Suppressor macrophage treated with lipopolysaccharide for 1 hour (primary cell): Measurements from ENCODE around the gene CGB5.
A peak's percentile ranks its signal among the peaks of the same experiment; 100 is the strongest.
"Not testable (repeated sequence)": the region's sequence is repeated elsewhere in the genome, so short reads cannot be mapped to it uniquely, and the experiment has no call there.

Experiments
- DNase-seq, 3 donors: peaks; one replicate each; pipeline ENCODE4 v3.0.0-alpha.2; 2020 to 2022

Gene CGB5

DNA sequence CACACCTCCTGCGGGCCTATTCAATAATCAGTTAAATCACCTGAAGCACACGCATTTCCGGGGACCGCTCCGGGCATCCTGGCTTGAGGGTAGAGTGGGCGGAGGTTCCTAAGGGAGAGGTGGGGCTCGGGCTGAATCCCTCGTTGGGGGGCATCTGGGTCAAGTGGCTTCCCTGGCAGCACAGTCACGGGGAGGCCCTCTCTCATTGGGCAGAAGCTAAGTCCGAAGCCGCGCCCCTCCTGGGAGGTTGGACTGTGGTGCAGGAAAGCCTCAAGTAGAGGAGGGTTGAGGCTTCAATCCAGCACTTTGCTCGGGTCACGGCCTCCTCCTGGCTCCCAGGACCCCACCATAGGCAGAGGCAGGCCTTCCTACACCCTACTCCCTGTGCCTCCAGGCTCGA, at the start of gene CGB5:
TSS of gene CGB5 (plus strand) at position 301 of the 400 bp plus-strand sequence. CDS start 362 bp downstream, outside the sequence.
- not testable (repeated sequence) for DNase-seq

- DNase-seq, result no peak
Observed at GRCh38 chr19:48994035-48994386, 49.6 kb upstream of the CGB5 start.

GRCh38 chr19:48997972-48998371, 45.7 kb upstream of the CGB5 start:
- DNase-seq, result peak; percentile 70 to 90 (median 74)

DNA sequence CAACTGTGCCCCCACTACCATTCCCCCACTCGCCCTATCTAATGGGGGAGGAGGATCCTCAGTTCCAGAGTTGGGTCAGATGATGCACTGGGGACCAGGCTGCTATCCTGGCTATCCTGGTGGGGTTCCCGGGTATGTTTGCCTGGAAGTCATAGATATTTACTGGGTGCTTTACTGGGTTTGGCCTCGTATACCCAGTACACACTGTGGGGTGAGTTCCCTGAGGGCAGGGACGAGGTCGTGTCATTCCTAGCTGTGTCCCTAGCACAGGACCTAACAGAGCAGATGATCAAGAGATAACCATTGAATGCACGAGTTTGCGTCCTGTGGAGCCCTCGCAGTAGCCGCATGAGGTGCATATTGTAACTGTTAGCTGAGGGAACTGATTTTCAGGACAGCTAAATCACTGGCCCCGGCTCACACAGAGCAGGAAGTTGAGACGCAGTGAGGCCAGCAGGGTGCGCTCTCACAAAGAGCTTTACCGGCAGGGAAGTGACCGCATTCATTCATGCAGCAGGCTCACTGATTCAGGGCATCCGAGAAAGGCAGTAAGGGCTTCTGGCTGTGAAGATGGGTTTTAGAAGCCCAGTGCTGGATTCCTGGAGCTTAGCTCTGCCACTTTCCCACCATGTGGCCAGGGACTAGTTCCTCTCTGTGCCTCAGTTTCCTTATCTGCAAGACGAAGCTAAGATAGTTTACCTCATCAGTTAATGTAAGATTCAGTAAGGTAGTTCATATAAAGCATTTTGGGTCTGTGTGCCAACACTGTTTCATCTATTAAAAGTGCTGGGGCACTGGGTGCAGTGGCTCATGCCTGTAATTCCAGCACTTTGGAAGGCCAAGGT, 43.9 kb upstream of the CGB5 start:
- DNase-seq, result peak; percentile 72 to 82 (median 78)

GRCh38 chr19:49004133-49004532, 39.5 kb upstream of the CGB5 start:
- no peak for DNase-seq

DNA sequence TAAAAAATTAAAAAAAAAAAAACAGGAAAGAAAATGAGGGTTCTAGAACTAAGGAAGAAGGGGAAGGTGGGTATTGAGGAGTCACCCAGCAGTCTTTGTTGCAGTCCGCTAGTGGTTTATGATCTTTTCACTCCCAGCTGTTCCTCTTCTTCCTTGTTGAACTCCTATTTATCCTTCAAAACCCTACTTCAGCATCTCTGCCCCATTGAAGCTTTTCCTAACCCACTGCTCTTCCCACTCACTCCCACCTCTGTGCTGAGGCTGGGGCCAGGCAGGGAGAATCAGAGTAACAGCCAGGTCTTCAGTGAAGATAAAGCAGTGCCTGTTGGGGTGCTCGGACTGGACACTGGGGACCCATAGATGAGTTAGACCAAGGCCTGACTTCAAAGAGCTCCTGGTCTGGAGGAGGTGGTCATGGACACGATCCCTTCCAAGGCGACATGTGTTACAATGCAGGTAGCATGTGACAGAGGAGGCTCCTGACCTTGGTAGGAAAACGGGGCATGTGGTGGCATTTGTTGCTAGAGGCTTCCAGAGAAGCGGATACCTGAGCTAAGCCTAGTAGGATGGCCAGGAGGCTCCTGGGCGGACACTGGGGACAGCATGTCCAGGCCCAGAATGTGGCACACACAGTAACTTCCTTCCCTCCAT, 38.6 kb upstream of the CGB5 start:
- DNase-seq, result no peak

- DNase-seq, result no peak
Observed at GRCh38 chr19:49006905-49007304, 36.7 kb upstream of the CGB5 start.

- DNase-seq, result no peak
Observed at GRCh38 chr19:49009828-49010227, 33.8 kb upstream of the CGB5 start.

DNA sequence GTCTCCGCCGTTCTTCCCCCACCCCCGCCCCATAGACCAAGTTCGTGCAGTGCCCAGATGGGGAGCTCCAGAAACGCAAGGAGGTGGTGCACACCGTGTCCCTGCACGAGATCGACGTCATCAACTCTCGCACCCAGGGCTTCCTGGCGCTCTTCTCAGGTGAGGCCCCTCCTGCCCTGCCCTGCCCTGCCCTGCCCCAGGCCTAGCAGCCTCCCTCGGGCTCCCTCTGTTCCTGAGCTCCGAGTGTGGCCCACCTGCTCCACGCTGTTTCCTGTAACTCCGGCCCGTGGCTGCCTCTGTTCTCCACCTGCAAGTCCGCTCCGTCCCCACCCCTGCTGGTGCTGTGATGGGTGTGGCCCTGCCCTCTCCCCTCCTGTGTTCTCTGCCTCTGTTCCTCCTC, 33.2 kb upstream of the CGB5 start:
- DNase-seq, result no peak

GRCh38 chr19:49011194-49011593, 32.5 kb upstream of the CGB5 start:
- no peak for DNase-seq

GRCh38 chr19:49014123-49014869, 29.4 kb upstream of the CGB5 start:
- DNase-seq, result no peak

GRCh38 chr19:49014870-49015255, 28.8 kb upstream of the CGB5 start:
- no peak for DNase-seq

GRCh38 chr19:49016067-49016839, 27.4 kb upstream of the CGB5 start:
- DNase-seq, result no peak

DNA sequence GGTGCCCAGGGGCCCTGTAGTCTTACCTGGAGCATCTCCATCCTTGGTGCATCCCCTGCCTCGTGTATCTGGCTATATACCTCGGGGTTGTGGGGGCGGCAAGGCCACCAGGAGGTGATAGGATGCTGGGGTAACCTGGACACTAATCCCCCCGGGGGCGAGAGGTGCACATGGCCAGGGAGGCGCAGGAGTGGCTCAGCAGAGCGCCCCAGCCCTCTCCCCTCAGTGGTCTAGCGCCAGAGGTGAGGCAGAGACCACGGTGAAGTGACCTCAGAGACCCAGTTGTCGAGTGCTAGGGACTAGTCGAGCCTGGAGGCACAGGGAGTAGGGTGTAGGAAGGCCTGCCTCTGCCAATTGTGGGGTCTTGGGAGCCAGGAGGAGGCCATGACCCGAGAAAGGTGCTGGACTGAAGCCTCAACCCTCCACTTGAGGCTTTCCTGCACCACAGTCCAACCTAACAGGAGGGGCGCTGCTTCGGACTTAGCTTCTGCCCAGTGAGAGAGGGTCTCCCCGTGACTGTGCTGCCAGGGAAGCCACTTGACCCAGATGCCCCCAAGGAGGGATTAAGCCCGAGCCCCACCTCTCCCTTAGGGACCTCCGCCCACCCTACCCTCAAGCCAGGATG, 26.5 kb upstream of the CGB5 start, which contains the start of gene LHB:
TSS of gene LHB (minus strand) at position 51 of the 625 bp plus-strand sequence. CDS start at position 41, 10 bp downstream.
- no peak for DNase-seq

DNA sequence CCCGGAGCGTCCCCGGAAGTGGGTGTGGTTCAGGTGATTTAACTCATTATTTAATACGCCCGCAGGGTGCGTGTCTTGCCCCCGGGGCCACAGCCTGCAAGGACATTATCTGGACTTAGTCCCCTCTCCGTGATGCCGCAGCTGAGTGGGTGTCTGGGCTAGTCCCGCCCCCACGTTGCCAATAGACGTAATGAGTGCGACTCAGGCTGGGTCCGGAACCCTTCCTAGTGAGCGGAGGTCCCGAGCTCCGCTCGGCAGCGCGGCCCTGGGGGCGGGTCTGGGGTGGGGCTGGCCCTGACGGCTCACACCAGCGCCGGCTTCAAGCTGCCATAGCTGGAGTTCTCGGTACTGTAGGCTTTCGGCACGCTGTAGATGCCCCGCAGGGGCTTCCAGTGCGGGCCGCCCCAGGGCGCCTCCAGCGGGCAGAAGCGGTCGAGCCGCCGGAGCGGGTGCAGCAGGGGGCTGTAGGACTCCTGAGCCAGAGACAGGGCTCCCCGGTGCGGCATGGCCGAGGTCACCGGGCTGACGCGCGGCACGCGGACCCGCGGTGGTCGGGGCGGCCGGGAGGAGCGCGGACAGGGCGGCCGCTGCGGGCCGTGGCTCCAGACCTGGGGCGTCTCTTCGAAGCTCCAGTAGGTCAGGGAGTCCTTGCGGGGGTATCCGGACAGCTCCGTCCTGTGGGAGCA, 25.8 kb upstream of the CGB5 start:
- DNase-seq, result peak; percentile 64 to 77 (median 70)

GRCh38 chr19:49018388-49019241, 25.0 kb upstream of the CGB5 start:
- DNase-seq, result peak in 1 of 3 donors; percentile 26

GRCh38 chr19:49019242-49019932, 24.3 kb upstream of the CGB5 start:
- peak; percentile 45 to 77 (median 59) for DNase-seq

- no peak for DNase-seq
Observed at GRCh38 chr19:49020342-49020741, 23.3 kb upstream of the CGB5 start.

DNA sequence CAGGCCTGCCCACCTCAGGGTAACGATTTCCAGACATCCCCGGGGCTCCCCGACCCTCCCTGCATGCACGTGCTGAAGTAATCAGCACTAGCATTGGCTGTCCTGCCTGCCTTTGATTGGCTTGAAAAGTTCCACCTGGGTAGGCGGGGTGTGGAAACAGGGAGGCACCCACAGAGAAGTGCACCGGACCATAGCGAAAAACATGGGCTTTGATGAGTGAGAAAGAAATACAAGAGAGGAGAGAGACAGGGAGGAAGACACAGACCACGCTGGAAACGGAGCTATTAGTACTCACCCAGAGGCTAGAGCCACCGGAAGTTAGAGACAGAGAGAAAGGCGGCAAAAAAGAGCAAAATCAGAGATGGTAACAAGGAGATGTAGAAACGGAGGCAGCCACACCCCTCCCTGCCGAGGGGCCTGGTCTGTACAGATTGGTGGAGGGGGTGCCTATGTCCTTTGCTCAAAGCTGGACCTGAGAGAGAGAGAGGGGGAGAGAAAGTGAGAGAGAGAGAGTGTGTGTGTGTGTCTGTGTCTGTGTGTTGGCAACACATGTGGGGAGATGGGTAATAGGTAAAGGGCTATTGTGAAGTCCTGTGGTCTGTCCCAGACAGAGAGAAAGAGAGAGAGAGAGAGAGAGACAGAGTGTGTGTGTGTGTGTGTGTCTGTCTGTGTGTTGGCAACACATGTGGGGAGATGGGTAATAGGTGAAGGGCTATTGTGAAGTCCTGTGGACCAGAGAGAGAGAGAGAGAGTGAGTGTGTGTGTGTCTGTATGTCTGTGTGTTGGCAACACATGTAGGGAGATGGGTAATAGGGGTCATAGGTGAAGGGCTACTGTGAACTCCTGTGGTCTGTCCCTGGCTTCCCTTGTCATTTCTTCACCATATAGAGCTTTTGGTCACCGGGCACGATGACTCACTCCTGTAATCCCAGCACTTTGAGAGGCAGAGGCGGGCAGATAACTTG, 22.4 kb upstream of the CGB5 start:
- DNase-seq, result peak; percentile 47 to 61 (median 54)
